NCI-H1417 (cell line): ENCODE measurements around the gene RFX3.

Experiments used
- DNase-seq, 3 experiments: peaks; one replicate each; lab custom pipeline; 2025; lab: John Stamatoyannopoulos, UW

Gene RFX3

DNA sequence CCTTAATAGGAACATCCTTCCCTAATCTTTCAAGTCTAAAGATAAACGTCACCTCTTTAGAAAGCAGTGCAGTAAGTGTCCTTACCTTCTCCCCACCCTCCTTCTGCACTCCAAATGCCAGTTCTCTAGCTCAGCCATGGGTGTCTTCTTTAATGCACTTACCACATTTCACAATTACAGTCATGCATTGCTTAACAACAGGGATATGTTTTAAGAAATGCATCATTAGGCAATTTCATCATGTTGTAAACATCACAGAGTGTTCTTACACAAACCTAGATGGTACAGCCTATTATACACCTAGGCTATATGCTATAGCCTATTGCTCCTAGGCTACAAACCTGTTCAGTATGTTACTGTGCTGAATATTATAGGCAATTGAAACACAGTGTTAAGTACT, 91.2 kb downstream of the RFX3 start:
- DNase-seq: no peak

DNA sequence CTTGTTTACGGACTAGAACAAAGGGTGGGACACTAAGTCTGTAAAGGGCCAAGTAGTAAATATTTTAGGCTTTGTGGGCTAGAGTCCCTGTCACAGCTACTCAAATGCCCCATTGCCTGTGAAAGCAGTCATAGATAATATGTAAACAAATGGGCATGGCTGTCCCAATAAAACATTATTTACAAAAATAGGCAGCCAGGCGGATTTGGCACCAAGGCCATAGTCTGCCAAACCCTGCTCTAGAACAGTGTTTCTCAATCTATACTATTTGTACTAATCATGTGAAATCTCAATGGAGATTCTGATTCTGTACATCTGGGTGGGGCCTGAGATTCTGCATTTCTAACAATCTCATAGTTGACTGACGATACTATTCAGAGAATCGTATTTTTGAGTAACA, 92.0 kb downstream of the RFX3 start:
- DNase-seq: no peak

DNA sequence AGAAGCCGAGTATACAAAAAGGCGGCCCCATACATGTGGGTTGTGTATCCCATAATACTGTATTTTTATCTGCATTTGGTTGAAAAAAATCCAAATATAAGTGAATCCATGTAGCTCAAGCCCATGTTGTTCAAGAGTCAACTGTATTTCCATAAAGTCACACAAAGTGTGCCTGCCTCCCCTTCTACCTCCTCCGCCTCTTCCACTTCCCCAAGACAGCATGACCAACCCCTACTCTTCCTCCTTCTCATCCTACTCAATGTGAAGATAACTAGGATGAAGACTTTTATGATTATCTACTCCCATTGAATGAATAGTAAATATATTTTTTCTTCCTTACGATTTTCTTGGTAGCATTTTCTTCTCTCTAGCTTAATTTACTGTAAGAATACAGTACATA, 92.7 kb downstream of the RFX3 start:
- no peak for DNase-seq

DNA sequence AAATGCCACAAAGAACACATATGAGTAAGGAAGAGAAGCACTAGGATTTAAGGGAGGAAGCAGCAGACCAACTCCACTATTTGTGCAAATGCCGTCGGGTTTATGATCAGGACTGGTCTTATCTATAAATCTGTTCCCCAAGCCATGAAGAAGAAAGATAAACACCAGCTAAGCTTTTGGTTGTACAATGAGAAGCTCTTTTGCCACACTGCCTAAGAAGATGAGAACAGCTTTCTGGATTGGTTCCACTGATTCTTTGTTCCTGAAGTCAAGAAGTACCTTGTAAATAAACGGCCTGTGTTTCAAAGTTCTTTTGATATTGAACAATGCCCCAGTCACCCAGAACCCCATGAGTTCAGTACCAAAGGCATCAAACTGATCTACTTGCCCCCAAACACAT, 93.9 kb downstream of the RFX3 start:
- no peak for DNase-seq

DNA sequence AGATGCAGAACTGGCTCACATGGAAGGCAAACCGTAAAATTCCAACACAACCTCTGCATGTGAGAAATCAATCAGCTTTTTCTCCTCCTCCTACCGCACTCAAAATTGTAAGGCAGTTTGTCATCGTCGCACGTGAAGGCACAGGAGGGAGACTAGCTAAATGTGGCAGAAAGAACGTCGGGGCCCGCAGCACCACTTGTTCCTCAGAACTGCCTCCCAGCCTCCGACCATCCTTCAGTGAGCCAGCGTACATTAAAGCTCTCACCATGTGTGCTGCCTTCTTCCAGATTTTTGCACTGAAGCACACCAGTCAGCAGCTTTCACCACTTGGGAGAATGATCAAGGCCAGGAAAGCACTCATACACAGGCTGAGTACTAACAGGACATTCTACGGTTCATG, 105.9 kb downstream of the RFX3 start:
- DNase-seq: no peak

DNA sequence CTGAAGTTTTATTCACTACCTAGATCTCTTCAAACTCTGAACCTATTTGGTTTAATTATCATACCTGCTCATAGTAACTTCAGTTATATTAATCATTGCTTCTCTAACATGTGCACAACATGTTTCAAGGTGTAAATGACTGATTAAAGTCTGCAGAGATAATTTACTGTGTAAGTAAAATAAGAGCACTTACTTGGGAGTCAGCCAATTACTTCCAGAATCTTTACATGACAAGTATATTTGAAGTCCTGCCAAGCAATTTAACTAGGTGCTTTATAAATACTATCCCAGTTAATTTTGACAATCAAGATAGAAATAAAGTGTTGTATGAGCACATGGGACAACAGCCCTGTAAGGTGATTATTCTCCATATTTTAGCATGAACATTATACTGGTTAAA, 109.9 kb downstream of the RFX3 start:
- no peak for DNase-seq

DNA sequence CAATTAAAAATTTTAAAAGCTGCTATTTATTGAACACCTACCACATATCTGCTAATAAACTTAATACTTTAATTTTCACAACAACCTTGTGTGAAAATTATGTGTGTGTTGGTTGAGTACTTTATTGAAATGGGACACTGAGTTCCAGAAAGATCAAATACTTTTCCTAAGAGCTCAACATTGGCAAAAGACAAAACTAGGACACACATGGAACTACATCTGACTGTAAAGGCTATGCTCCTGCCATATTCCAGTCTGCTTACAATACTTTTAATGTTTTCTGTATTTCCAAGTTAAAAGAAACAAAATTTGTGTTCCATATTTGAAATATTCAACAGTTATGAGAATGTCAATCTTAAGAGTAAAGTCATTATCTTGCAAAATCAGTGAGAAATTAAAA, 111.8 kb downstream of the RFX3 start:
- no peak for DNase-seq

DNA sequence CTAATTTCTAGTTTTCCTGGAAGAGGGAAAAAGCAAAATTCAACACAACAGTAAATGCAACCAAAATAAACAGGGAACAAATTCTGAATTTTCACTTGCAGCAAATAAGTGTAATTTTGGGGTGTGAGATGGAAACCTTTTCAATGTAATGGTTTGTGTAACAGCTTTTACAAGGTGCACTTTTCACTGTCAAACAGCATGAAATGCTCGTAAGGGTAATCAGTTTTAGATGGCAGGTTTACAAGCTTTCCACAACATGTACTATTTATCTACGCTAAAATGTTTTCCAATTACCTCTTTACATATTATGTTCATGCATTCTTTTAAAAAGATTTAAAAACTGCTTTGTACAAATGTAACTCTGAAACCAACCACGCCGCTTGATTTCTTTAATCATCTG, 115.3 kb downstream of the RFX3 start:
- DNase-seq: peak in 1 of 3 experiments; percentile 4

DNA sequence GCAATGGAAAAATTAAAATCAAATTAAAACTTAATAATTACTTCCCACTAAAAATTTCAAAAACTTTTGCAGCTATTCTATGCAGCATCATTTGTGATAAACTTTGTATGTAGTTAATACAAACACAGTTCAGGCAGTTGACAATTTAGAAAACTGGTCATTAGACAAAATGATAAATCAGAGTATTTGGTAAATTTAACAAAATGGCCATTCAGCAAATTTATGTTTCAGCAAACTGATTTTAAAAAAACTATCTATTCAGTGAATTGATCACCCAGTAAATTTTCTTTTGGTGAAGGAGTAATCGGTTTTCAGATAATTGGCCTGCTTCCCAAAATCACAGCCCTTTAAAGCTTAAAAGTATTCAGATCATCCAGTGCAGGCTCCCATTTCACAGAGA, 116.3 kb downstream of the RFX3 start:
- no peak for DNase-seq

DNA sequence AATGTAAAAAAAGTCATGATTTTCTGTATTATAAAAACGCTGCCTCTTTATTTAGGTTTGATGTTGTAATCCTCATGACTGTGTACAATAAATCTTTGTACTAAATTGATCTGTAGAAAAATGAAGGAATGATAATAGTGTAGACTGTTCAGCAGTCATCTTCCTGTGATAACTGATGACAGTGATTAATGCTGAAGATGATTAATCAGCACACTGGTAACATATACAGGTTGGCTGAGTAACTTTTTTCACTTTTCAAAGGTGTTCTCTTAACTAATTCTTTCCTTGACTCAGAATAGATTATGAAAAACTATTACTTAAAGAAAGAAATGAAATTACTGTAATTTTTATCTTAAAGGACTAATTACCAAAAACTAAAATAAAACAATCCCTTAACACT, 122.5 kb downstream of the RFX3 start:
- peak in 1 of 3 experiments; percentile 48 for DNase-seq

DNA sequence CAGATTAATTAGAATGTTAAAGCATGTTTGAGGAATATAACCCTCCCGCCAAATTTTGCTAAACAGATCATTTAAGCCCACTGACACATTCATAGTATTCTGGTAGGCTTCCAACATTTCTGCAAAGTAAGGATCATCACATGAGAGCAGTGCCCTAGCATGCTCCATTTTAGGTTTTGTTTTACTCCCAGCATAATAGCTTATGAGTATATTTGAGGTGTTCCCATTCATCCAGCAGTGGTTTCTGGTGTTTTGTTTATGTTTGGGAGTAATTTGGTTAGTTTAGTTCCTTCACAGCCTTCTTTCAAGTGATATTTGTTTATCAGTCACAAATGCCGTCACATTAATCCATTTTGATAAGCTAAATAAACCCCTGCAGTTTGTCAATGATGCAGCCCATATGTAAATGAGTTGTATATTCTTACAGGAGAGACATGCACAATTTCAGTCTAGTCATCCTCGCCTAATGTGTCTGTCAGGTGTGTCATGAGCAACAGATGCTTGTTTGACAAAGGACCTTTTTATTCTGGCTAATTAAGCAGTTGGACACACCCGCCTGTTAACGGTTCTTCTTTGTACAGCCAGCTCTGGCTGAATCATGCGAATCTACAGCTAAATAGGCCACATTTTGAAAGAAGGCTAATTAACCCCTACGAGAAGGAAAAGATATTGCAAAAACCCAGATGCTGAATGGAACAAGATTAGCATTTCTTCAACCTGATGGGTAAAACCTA, 124.4 kb downstream of the RFX3 start:
- peak; percentile 48 to 92 (median 72) for DNase-seq

DNA sequence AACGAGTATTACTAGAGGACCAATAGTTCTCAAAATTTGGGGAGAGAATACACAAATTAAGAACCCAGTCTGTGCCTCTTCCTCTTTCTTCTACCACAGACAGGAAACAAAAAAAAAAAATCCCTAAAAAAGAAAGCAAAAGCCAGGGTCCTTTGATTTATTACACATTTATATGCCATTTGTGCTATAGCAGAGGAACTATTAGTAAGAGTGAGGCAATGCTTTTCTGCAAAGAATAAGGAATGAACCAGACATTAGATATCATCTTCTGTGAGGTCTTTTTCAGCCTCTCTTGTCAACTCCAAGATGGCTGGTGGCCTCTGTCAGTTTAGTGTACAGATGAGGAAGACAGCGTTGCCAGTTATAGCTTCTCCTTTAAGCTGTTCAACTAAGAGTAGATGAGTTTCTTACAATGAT, 127.6 kb downstream of the RFX3 start:
- DNase-seq: no peak

DNA sequence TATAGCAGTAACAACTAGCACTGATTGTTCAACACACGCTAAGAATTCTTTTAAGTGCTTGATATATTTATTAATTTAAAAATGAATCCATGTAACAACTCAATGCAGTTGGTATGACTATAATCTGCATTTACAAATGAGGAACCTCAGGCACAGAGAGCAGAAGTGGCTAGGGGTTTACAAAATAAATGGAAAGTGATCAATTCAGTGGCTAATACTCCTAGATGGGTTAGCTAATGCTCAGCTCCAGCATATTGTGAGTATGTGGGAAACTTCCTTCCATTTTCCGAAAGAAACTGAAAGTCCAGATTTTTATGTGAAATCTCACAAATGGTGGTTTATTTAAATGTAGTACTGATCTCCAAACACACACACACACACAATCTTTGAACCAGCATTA, 128.0 kb downstream of the RFX3 start:
- DNase-seq: no peak

DNA sequence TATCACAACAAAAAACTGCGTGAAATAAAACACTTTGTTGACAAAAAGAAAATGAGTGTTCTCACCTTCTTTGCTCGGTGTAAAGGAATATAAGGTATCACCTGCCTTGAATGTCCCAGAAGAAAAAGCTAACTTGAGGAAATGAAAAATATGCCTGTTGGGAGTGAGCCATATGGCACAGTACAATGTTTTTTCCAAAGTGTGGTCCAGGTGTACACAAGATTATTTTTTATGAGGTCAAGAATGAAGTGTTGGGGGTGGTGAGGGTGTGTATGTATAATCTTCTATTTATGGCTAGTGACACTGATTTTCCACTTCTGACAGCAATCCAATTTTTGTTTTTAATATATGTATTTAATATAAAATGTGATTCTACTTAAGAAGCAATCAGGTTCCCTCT, 134.4 kb downstream of the RFX3 start:
- DNase-seq: no peak

DNA sequence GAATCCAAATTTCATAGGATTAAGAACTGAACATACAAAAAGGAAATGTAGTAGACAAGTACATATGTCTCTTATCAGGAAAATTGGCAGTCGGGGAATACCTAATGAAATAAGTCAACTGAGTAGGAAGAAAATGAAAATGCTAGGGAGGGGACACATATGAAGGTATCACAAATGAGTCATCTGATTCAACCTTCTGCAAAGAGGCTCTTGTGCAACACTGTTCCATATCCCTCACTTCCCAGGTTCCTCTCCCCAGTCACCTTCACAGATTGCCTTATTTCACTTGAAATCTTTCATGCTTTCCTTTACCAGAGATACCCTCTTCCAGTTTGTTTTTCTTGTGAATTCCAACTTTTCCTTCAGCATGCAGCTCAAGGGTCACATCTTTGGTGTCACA, 139.0 kb downstream of the RFX3 start:
- DNase-seq: no peak

DNA sequence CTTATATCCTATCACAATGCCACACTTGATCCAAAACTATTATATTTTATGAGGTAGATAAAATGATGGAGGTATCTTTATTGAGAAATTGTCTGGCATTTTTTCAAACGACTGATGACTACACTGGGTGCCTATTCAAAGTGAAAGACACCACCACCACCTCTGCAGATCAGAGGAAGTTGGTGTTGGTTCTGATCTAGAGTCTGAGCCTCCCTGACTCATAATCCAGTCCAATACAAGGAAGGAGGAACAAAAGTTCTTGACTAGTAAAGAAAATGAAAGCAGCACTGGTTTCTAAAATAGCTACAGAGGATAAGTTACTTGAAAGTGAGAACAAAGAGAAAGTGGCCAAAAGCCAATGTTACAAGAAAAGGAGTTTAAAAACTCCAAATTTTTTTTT, 139.9 kb downstream of the RFX3 start:
- no peak for DNase-seq

DNA sequence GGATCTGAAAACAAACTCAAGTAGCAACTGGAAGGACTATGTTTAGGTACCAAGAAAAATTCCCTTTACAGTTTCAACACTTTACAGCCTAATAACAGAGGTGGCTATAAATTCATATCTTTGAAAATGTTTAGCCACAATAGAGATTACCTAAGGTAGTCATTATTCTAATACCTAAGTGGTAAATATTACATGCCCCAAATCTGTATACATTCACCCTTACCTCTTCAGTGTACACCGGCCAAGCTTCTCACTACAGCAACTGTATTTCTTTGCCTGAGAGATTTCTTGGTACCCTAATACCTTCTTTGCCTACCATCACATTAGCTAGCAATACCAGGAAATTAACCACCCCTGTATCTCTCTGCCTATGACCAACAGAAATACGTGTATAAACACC, 154.0 kb downstream of the RFX3 start:
- DNase-seq: no peak

DNA sequence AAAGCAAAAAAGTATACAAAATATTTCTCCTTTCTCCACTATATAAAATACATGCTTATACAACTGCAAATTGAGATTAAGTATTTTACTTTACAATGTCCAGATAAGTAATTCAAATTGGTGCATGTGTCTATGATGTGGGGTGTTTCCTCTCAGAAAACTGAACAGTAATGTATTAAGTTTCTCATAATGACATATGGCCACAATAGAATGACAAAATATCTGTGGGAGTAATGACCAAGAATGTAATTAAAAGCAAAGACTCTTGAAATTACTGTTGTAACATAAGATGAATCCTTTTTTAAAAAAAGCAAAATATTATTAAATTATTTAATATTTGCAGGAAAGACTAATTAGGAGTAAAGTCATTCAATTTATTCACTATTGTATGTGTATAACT, 155.1 kb downstream of the RFX3 start:
- DNase-seq: peak in 1 of 3 experiments; percentile 18

DNA sequence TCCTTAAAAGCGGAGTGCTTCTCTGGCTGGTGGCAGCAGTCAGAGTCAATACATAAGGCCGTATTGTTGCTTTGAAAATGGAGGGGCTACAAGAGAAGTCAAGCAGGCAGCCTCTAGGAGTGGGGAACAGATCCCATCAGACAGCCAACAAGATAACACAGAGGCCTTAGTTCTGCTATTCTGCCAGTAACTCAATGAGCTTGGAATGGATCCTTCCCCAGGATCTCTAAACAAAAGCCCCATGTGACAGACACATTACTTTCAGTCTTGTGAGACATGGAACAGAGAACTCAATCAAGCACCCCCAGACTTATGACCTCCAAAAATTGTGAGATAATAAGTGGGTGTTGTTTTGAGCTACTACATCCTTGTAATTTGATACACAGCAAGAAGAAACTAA, 158.6 kb downstream of the RFX3 start:
- DNase-seq: no peak

DNA sequence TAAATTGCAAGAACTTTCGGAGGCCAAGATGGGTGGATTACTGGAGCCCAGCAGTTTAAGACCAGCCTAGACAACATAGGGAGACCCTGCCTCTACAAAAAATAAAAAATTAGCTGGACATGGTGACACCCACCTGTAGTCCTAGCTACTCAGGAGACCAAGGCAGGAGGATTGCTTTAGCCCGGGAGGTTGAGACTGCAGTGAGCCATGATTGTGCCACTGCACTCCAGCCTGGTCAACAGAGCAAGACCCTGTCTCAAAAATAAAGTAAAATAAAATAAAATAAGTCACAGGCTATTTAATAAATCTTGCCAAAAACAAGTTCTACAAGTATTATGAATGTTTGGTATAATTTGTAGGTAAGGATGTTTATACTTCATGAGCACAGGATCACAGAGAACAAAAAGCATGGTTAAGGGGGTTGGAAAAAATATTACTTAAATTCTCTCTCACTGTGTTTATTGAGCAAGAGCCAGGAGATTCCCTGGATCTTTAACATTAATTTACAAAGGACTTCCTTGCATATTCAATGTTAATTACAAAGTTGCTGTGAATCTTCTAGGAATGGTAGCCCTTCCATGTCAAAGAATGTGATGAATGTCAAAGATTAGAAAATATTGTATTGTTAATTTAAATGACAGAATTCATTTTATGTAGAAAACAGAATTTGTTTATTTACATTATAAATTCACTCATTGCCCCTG, 164.0 kb downstream of the RFX3 start:
- no peak for DNase-seq

DNA sequence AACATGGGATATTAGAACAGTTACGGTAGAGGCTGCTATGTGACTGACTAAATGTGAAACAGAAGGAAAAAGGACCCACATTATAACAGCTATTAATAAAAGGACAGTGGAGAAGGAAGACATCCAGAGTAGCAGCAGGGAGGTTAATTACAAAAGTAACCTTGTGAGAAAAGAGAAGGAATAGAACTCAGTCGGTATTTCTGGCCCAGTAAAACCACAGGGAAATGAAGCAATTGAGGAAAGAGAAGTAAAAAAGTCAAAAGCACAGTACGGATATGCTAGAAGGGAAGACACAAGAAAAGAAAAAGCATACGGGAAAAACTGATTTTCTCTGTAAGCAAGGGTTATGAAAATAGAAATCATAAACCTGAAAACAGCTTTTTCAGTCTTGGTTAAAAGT, 164.7 kb downstream of the RFX3 start:
- no peak for DNase-seq

DNA sequence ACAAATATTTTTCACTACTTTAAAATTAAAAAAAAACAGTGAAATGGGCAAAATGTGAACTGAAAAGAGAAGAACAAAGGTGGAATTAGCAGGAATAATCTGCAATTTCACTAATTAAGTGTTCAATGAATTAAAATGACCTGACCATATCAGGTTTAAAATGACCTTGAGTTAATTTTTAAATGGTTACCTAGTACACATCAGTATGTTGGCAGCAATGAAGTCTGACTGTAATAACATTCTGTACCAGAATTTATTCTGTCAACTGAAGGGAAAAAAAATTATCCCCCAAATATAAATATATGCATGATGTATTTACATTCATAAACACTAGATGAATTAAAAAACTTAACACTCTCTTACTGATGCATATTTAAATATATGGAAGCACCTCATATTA, 165.6 kb downstream of the RFX3 start:
- DNase-seq: no peak

DNA sequence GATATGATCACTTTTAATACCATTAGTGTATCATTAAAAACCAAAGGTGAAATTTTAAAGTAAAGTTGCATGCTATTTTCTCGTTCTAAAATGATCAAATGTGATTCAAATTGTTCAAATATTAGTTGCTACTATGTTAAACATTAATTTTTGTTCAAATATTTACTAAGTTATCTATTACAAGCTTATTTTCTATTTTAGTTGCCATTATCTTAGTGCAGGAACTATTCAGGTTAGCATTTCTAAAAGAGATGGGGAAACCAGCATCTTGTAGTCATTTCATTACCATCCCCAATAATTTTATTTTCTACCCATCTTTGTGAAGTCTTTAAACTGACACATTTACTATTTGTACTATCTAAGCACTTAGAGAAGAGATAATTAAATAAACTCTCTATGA, 166.0 kb downstream of the RFX3 start:
- no peak for DNase-seq
